ENCODE data around the gene ROR1. TPM values are rescaled to one million over a fixed set of nuclear protein-coding genes. Genes with fewer than 3 reads are reported as not detected.

The ROR1 gene
- total RNA-seq, 5 donors from 2014 or later (not counting 1 experiment from before 2014, with no cell fraction given): 0.15 to 2.0 (median 0.33) TPM; not detected in 1

- POLR2A ChIA-PET: no interaction called here
Observed at GRCh38 chr1:63870152-63870551, 96.3 kb downstream of the ROR1 start.

GRCh38 chr1:63871463-63871862 is 97.6 kb downstream of the ROR1 start:
- CTCF ChIA-PET: interaction anchor here in 1 of 2 donors (0.6 kb wide), 1 partner anchor 115 kb away, joined by 3 read pairs; no protein-coding TSS in a partner anchor
- no peaks in the 10 kb centered on the region for H3K36me3 ChIP-seq (ENCODE audit: control insufficient read depth in 2 of 2, extremely low read depth in 1 of 2, insufficient read depth in 1 of 2, low read length in 1 of 2)
- H3K4me1 Mint-ChIP-seq: no peaks in the 10 kb centered on the region
- no peak overlapping the region for H3K27ac ChIP-seq (ENCODE audit: low read length)
- H3K36me3 Mint-ChIP-seq: no peaks in the 10 kb centered on the region
- POLR2A ChIA-PET: no interaction called here
- H3K9me3 Mint-ChIP-seq: no peaks in the 10 kb centered on the region
- H3K27me3 ChIP-seq (replicated peaks in 1 of 2; ENCODE audit: control insufficient read depth in 2 of 2, extremely low read depth in 1 of 2, insufficient read depth in 2 of 2, low read length in 1 of 2): no peaks in the 10 kb centered on the region
- no peak overlapping the region for H3K27ac Mint-ChIP-seq
- peaks cover 0 to 5% of the 10 kb centered on the region in 2 donors for H3K27me3 Mint-ChIP-seq
- H3K9me3 ChIP-seq: no peaks in the 10 kb centered on the region
- H3K4me3 Mint-ChIP-seq: no peak overlapping the region
- no peaks in the 10 kb centered on the region for H3K4me1 ChIP-seq (ENCODE audit: control insufficient read depth in 1 of 2, extremely low read depth in 1 of 2, insufficient read depth in 2 of 2, low read length in 2 of 2)
- 80% methylated on average over 1 of the region's 1 CpG for WGBS (ENCODE audit: insufficient coverage)
- no peak for DNase-seq
- no peak for ATAC-seq (replicated peaks in 1 of 4)
- no peak overlapping the region for H3K4me3 ChIP-seq (ENCODE audit: control insufficient read depth in 1 of 2, extremely low read depth in 1 of 2, low read length in 1 of 2)

More at GRCh38 chr1:63870152-63870551, 96.3 kb downstream of the ROR1 start:
- no peak overlapping the region for H3K4me3 ChIP-seq (ENCODE audit: control insufficient read depth in 1 of 2, extremely low read depth in 1 of 2, low read length in 1 of 2)
- Mint-ChIP-seq H3K9me3 (no peaks in the 10 kb centered on the region), H3K4me1 (no peaks in the 10 kb centered on the region), H3K4me3 (no peak overlapping the region), H3K36me3 (no peaks in the 10 kb centered on the region), H3K27ac (no peak overlapping the region), H3K27me3 (peaks cover 0 to 5% of the 10 kb centered on the region in 2 donors)
- WGBS (ENCODE audit: insufficient coverage): no CpG with 5 or more reads among the region's 2 CpGs
- ATAC-seq (replicated peaks in 1 of 4) (no peak), DNase-seq (no peak)
- CTCF ChIA-PET: no interaction called here
- no peaks in the 10 kb centered on the region for H3K9me3 ChIP-seq
- no peaks in the 10 kb centered on the region for H3K4me1 ChIP-seq (ENCODE audit: control insufficient read depth in 1 of 2, extremely low read depth in 1 of 2, insufficient read depth in 2 of 2, low read length in 2 of 2)
- no peak overlapping the region for H3K27ac ChIP-seq (ENCODE audit: low read length)
- H3K36me3 ChIP-seq (ENCODE audit: control insufficient read depth in 2 of 2, extremely low read depth in 1 of 2, insufficient read depth in 1 of 2, low read length in 1 of 2): no peaks in the 10 kb centered on the region
- no peaks in the 10 kb centered on the region for H3K27me3 ChIP-seq (replicated peaks in 1 of 2; ENCODE audit: control insufficient read depth in 2 of 2, extremely low read depth in 1 of 2, insufficient read depth in 2 of 2, low read length in 1 of 2)

GRCh38 chr1:63873751-63874150 is 99.9 kb downstream of the ROR1 start:
- no peak overlapping the region for H3K4me3 Mint-ChIP-seq
- no peaks in the 10 kb centered on the region for H3K36me3 ChIP-seq (ENCODE audit: control insufficient read depth in 2 of 2, extremely low read depth in 1 of 2, insufficient read depth in 1 of 2, low read length in 1 of 2)
- ATAC-seq (replicated peaks in 1 of 4) (no peak), DNase-seq (no peak)
- no peaks in the 10 kb centered on the region for H3K9me3 ChIP-seq
- WGBS (ENCODE audit: insufficient coverage): 100% methylated on average over 2 of the region's 3 CpGs
- no peaks in the 10 kb centered on the region for H3K27me3 ChIP-seq (replicated peaks in 1 of 2; ENCODE audit: control insufficient read depth in 2 of 2, extremely low read depth in 1 of 2, insufficient read depth in 2 of 2, low read length in 1 of 2)
- H3K27me3 Mint-ChIP-seq: peaks cover 0 to 5% of the 10 kb centered on the region in 2 donors
- no peaks in the 10 kb centered on the region for H3K9me3 Mint-ChIP-seq
- H3K36me3 Mint-ChIP-seq: no peaks in the 10 kb centered on the region
- no peaks in the 10 kb centered on the region for H3K4me1 ChIP-seq (ENCODE audit: control insufficient read depth in 1 of 2, extremely low read depth in 1 of 2, insufficient read depth in 2 of 2, low read length in 2 of 2)
- no peak overlapping the region for H3K4me3 ChIP-seq (ENCODE audit: control insufficient read depth in 1 of 2, extremely low read depth in 1 of 2, low read length in 1 of 2)
- ChIA-PET POLR2A (no interaction called here), CTCF (no interaction called here)
- H3K27ac ChIP-seq (ENCODE audit: low read length): no peak overlapping the region
- H3K27ac Mint-ChIP-seq: no peak overlapping the region
- H3K4me1 Mint-ChIP-seq: no peaks in the 10 kb centered on the region

- CTCF ChIA-PET: no interaction called here
- WGBS (ENCODE audit: insufficient coverage): no CpG with 5 or more reads among the region's 1 CpG
- ATAC-seq (replicated peaks in 1 of 4) (no peak), DNase-seq (no peak)
- H3K27me3 Mint-ChIP-seq: peaks cover 3 to 5% of the 10 kb centered on the region in 2 donors
- no peak overlapping the region for H3K27ac Mint-ChIP-seq
- Histone ChIP-seq H3K36me3 (ENCODE audit: control insufficient read depth in 2 of 2, extremely low read depth in 1 of 2, insufficient read depth in 1 of 2, low read length in 1 of 2) (no peaks in the 10 kb centered on the region), H3K4me3 (ENCODE audit: control insufficient read depth in 1 of 2, extremely low read depth in 1 of 2, low read length in 1 of 2) (no peak overlapping the region), H3K4me1 (ENCODE audit: control insufficient read depth in 1 of 2, extremely low read depth in 1 of 2, insufficient read depth in 2 of 2, low read length in 2 of 2) (no peaks in the 10 kb centered on the region), H3K27ac (ENCODE audit: low read length) (no peak overlapping the region), H3K9me3 (no peaks in the 10 kb centered on the region), H3K27me3 (replicated peaks in 1 of 2; ENCODE audit: control insufficient read depth in 2 of 2, extremely low read depth in 1 of 2, insufficient read depth in 2 of 2, low read length in 1 of 2) (no peaks in the 10 kb centered on the region)
- no peaks in the 10 kb centered on the region for H3K36me3 Mint-ChIP-seq
- no peak overlapping the region for H3K4me3 Mint-ChIP-seq
- H3K4me1 Mint-ChIP-seq: no peaks in the 10 kb centered on the region
- POLR2A ChIA-PET: no interaction called here
- H3K9me3 Mint-ChIP-seq: no peaks in the 10 kb centered on the region
Observed at GRCh38 chr1:63874278-63874880, 100.6 kb downstream of the ROR1 start.

GRCh38 chr1:63875636-63876035 is 101.8 kb downstream of the ROR1 start:
- no peak overlapping the region for H3K27ac Mint-ChIP-seq
- H3K4me1 Mint-ChIP-seq: no peaks in the 10 kb centered on the region
- no peaks in the 10 kb centered on the region for H3K9me3 ChIP-seq
- H3K4me1 ChIP-seq (ENCODE audit: control insufficient read depth in 1 of 2, extremely low read depth in 1 of 2, insufficient read depth in 2 of 2, low read length in 2 of 2): no peaks in the 10 kb centered on the region
- DNase-seq (no peak), ATAC-seq (replicated peaks in 1 of 4) (no peak)
- H3K36me3 ChIP-seq (ENCODE audit: control insufficient read depth in 2 of 2, extremely low read depth in 1 of 2, insufficient read depth in 1 of 2, low read length in 1 of 2): no peaks in the 10 kb centered on the region
- no peak overlapping the region for H3K27ac ChIP-seq (ENCODE audit: low read length)
- ChIA-PET CTCF (no interaction called here), POLR2A (no interaction called here)
- H3K9me3 Mint-ChIP-seq: no peaks in the 10 kb centered on the region
- H3K4me3 ChIP-seq (ENCODE audit: control insufficient read depth in 1 of 2, extremely low read depth in 1 of 2, low read length in 1 of 2): no peak overlapping the region
- no peaks in the 10 kb centered on the region for H3K36me3 Mint-ChIP-seq
- H3K27me3 ChIP-seq (replicated peaks in 1 of 2; ENCODE audit: control insufficient read depth in 2 of 2, extremely low read depth in 1 of 2, insufficient read depth in 2 of 2, low read length in 1 of 2): no peaks in the 10 kb centered on the region
- no peak overlapping the region for H3K4me3 Mint-ChIP-seq
- H3K27me3 Mint-ChIP-seq: peaks cover under 1 to 6% of the 10 kb centered on the region in 2 donors

- Mint-ChIP-seq H3K4me3 (no peak overlapping the region), H3K27me3 (peaks cover 0 to 6% of the 10 kb centered on the region in 2 donors), H3K9me3 (no peaks in the 10 kb centered on the region), H3K27ac (no peak overlapping the region), H3K36me3 (no peaks in the 10 kb centered on the region), H3K4me1 (no peaks in the 10 kb centered on the region)
- no peaks in the 10 kb centered on the region for H3K27me3 ChIP-seq (replicated peaks in 1 of 2; ENCODE audit: control insufficient read depth in 2 of 2, extremely low read depth in 1 of 2, insufficient read depth in 2 of 2, low read length in 1 of 2)
- no peaks in the 10 kb centered on the region for H3K36me3 ChIP-seq (ENCODE audit: control insufficient read depth in 2 of 2, extremely low read depth in 1 of 2, insufficient read depth in 1 of 2, low read length in 1 of 2)
- no peak overlapping the region for H3K4me3 ChIP-seq (ENCODE audit: control insufficient read depth in 1 of 2, extremely low read depth in 1 of 2, low read length in 1 of 2)
- H3K4me1 ChIP-seq (ENCODE audit: control insufficient read depth in 1 of 2, extremely low read depth in 1 of 2, insufficient read depth in 2 of 2, low read length in 2 of 2): no peaks in the 10 kb centered on the region
- H3K27ac ChIP-seq (ENCODE audit: low read length): no peak overlapping the region
- CTCF ChIA-PET: no interaction called here
- ATAC-seq (replicated peaks in 1 of 4): no peak
- no peak for DNase-seq
- POLR2A ChIA-PET: no interaction called here
- WGBS (ENCODE audit: insufficient coverage): 100% methylated on average over 3 of the region's 8 CpGs
- H3K9me3 ChIP-seq: no peaks in the 10 kb centered on the region
Observed at GRCh38 chr1:63877021-63877767, 103.4 kb downstream of the ROR1 start.
